GM18868 (cell line): ENCODE results near the gene PIGU.
A peak's percentile ranks its signal among the peaks of the same experiment; 100 is the strongest.

Experiments
- ATAC-seq: cut with Tn5 transposase; IDR thresholded peaks from one replicate; pipeline ENCODE4 v1.9.1; 2021; ENCODE audit warnings: mild to moderate bottlenecking, moderate library complexity; ENCODE audit not compliant: unreplicated experiment

PIGU gene

GRCh38 chr20:34579979-34580940 is 96.6 kb downstream of the PIGU start:
- peak; percentile 58 for ATAC-seq

- ATAC-seq = no peak
These were observed 97.5 kb downstream of the PIGU start for GRCh38 chr20:34579191-34579978.

- no peak for ATAC-seq
These were observed 98.4 kb downstream of the PIGU start for GRCh38 chr20:34578521-34578920.

GRCh38 chr20:34578025-34578424 is 98.9 kb downstream of the PIGU start:
- no peak for ATAC-seq

GRCh38 chr20:34577061-34577460 is 99.8 kb downstream of the PIGU start:
- no peak for ATAC-seq

GRCh38 chr20:34575756-34576155 is 101.1 kb downstream of the PIGU start:
- ATAC-seq = no peak

- ATAC-seq = no peak
These were observed 101.6 kb downstream of the PIGU start for GRCh38 chr20:34575271-34575670.

- no peak for ATAC-seq
These were observed 102.0 kb downstream of the PIGU start for GRCh38 chr20:34574861-34575260.

- no peak for ATAC-seq
These were observed 102.5 kb downstream of the PIGU start for GRCh38 chr20:34574426-34574825.

- ATAC-seq = no peak
These were observed 103.2 kb downstream of the PIGU start for GRCh38 chr20:34573541-34574300.

GRCh38 chr20:34571753-34572152 is 105.1 kb downstream of the PIGU start:
- ATAC-seq = no peak

- ATAC-seq = no peak
These were observed 106.0 kb downstream of the PIGU start for GRCh38 chr20:34570859-34571306.

GRCh38 chr20:34569598-34569997 is 107.3 kb downstream of the PIGU start:
- no peak for ATAC-seq

GRCh38 chr20:34567892-34568865 is 108.7 kb downstream of the PIGU start:
- ATAC-seq = no peak

GRCh38 chr20:34566978-34567891 is 109.7 kb downstream of the PIGU start:
- ATAC-seq = no peak

GRCh38 chr20:34564833-34565232 is 112.1 kb downstream of the PIGU start:
- no peak for ATAC-seq

GRCh38 chr20:34562641-34563040 is 114.3 kb downstream of the PIGU start:
- ATAC-seq = no peak

- no peak for ATAC-seq
These were observed 115.2 kb downstream of the PIGU start for GRCh38 chr20:34561661-34562060.

- ATAC-seq = no peak
These were observed 116.3 kb downstream of the PIGU start for GRCh38 chr20:34560614-34561013.
